ENCODE measurements around the gene STX1A.
"Not testable (repeated sequence)": the region's sequence is repeated elsewhere in the genome, so short reads cannot be mapped to it uniquely, and the experiment has no call there.

GRCh38 chr7:73713319-73713718 is 6.2 kb downstream of the STX1A start:
- TF ChIP-seq TP53 (CRISPR knock-in tag; IDR thresholded peaks at IDR 0.05); NFE2L2 (conservative IDR thresholded peaks at IDR 0.05; ENCODE audit: low read length); PBX3 (IDR thresholded peaks at IDR 0.05); CEBPB (IDR thresholded peaks at IDR 0.05); USF2 (IDR thresholded peaks at IDR 0.05); GATA3 (IDR thresholded peaks at IDR 0.05; ENCODE audit: borderline replicate concordance); POLR2AphosphoS2 (conservative IDR thresholded peaks at IDR 0.05; ENCODE audit: low read length); CTCF (IDR thresholded peaks at IDR 0.05): not testable (repeated sequence)

Data from A549 (cell line).